GM12875 (cell line): ENCODE results near the gene USP49.

ENCODE experiments used
- H3K4me3 ChIP-seq: one replicate; pipeline ENCODE4 v1.5.1; 2011; ENCODE audit warnings: low read depth, low read length, control low read depth
- TF ChIP-seq, protein P1 (sequence below): IDR thresholded peaks from 2 replicates; pipeline ENCODE4 v1.5.1; 2011; ENCODE audit warnings: low read depth, mild to moderate bottlenecking, control low read depth, inconsistent platforms, low read length, moderate library complexity, borderline replicate concordance; ENCODE audit not compliant: insufficient read depth

Gene USP49

DNA sequence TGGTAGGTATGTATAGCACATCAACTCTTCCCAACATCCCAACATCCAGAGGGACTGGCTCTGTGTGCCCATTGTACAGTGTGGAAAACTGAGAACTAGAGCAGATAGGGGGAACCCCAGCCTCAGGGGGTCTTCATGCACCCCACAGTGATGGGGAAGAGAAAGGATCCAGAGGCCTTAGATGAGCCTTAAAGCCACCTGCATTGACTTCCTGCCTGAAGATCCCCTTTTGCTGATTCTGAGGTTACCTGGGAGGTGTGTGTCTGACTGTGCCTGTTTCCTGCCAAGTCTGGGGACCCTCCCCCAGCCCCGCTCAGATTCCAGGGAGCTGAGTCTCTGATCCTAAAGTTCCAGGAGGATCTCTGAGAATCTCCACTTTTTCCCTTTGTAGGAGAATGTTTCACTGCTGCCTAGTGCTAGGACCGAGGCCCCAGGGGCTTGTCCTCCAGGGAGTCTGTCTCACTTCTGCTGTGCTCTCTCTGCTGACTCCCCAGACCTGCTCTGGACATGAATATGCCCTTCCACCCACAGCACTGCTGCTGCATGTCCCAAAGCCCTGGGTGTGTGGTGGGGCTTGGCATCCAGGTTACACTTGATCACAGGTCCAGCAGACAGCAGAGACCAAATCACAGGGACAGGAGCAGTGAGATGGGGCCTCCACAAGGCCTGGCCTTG lies 135.1 kb downstream of the USP49 start:
- TF ChIP-seq, protein P1, sequence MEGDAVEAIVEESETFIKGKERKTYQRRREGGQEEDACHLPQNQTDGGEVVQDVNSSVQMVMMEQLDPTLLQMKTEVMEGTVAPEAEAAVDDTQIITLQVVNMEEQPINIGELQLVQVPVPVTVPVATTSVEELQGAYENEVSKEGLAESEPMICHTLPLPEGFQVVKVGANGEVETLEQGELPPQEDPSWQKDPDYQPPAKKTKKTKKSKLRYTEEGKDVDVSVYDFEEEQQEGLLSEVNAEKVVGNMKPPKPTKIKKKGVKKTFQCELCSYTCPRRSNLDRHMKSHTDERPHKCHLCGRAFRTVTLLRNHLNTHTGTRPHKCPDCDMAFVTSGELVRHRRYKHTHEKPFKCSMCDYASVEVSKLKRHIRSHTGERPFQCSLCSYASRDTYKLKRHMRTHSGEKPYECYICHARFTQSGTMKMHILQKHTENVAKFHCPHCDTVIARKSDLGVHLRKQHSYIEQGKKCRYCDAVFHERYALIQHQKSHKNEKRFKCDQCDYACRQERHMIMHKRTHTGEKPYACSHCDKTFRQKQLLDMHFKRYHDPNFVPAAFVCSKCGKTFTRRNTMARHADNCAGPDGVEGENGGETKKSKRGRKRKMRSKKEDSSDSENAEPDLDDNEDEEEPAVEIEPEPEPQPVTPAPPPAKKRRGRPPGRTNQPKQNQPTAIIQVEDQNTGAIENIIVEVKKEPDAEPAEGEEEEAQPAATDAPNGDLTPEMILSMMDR: no peak
- no peak overlapping the region for H3K4me3 ChIP-seq

DNA sequence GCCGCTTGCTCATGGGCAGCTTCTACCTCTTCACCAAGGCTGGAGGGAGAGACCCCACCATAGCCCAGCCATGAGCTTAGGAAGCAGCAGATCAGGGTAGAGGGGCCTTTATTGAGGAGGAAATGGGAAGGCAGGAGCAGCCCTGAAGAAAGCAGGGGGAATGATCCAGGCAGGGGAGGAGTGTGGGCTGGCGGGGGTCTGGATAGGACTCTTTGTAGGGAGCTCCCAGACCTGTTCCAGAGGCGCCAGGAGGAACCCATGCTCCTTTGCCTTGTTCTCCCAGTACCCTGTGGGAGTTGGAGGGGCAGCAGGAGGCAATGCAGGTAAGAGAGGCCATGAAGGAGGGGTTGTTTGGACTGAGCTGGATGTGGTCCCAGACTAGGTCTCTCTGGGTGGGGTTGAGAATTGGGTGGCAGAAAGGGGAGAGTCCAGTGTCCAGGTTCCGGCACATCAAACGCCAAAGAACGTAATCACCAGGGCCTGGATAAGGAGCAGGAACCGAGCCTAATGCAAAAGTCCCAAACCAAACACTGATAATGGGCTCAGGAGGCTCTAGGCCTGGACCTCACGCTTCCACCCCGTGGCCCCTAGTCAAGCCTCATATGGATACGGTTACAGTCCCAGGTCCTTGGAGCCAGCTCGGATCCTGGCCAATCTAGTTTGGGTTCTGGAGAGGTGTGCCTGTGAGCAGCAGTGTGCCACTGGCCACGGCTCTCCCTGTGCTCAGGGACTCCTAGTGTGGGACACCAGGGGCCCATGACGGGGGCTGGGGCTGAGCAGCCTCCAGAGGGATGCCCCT lies 135.9 kb downstream of the USP49 start:
- no peak overlapping the region for H3K4me3 ChIP-seq
- TF ChIP-seq, protein P1: no peak

DNA sequence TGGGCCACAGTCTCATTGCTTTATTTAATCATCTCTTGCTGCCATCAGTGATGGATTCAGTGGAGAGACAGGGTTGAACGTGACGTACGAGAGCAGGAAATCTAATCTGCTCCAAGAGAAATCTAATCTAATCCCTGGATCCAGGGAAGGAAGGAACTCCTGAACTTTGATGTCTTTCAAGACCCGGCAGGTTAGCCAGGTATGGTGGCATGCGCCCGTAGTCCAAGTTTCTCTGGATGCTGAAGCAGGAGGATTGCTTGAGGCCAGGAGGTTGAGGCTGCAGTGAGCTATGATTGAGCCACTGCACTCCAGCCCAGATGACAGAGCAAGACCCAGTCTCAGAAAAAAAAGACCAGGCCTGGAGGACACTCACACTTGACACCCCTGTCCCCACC lies 136.5 kb downstream of the USP49 start:
- TF ChIP-seq, protein P1: no peak
- H3K4me3 ChIP-seq: no peak overlapping the region

DNA sequence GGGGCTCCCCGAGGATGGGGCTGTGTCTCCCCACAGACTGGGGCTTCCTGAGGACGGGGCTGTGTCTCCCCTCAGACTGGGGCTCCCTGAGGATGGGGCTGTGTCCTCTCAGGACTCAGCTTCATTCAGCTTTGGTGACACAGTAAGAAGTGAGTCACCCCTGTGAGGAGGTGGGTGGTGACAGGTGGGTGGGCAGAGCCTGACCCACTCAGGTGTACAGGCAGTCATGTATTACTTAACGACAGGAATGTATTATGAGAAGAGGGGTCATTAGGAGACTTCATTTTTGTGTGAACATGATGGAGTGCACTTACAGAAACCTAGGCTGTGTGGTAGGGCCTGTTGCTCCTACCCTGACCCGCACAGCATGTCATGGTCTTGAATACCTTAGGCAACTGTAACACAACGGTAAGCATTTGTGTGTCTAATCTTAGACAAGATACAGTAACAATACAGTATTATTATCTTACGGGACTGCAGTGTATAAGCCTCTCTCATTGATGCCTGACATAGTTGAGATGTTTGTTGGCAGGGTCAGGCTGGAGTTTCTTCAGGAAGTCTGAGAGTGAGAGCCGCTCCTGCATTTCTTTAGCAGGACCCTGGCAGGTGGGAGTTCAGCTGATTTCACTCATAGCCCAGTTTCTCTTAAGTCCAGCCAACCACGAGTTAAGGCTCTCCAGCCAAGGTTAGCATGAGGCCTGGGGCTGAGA lies 137.1 kb downstream of the USP49 start:
- H3K4me3 ChIP-seq: no peak overlapping the region
- TF ChIP-seq, protein P1: no peak

DNA sequence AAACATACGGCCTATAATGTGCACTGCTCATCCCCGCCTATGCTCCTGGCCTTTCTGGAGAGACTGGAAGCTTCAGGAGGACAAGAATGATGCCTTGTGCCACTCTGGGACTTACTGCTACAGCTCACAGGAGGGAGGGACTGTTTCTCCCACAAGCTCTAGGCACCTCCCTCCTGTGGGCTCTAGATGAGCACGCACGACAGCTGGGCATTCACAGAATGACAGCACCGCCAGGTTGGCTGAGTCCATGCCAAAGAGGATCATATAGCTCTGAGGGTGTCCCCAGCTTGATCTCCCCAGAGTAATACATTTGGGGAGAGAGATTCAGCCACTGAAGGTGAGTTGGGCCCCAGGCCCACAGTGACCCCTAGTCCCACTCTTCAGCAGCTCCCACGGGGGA lies 137.9 kb downstream of the USP49 start:
- no peak overlapping the region for H3K4me3 ChIP-seq
- TF ChIP-seq, protein P1: no peak

DNA sequence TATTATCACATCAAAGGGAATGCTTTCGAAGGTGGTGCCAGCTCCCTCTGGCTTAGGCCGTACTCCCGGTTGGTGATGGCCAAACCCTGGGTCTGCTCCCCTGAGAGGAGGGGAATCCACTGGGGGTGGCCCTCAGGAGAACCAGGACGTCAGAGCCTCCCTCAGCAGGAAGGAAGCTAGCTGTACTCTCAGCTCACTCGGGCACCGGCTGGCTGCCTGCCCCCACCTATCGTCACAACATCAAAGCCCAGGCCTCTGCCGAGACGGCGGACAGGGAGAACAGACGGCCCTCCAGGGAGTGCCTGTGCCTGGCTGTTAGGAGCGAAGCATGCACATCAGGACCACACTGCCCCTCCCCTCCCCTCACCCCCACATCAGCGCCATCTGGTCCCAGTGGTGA lies 138.8 kb downstream of the USP49 start:
- H3K4me3 ChIP-seq: no peak overlapping the region
- TF ChIP-seq, protein P1: no peak
